ENCODE data around the gene RNU5B-1.
"Not testable (repeated sequence)": the region's sequence is repeated elsewhere in the genome, so short reads cannot be mapped to it uniquely, and the experiment has no call there.

Gene RNU5B-1

GRCh38 chr15:65338823-65339222 lies 34.3 kb downstream of the RNU5B-1 start:
- H3K27me3 Mint-ChIP-seq (ENCODE audit: low read depth): peaks cover 18% of the 10 kb centered on the region
- no peaks in the 10 kb centered on the region for H3K9me3 Mint-ChIP-seq
- H3K4me3 Mint-ChIP-seq: no peak overlapping the region
- peaks cover 4% of the 10 kb centered on the region for H3K4me1 Mint-ChIP-seq (ENCODE audit: low read depth)
- H3K36me3 Mint-ChIP-seq (ENCODE audit: low read depth): no peaks in the 10 kb centered on the region
- no peak overlapping the region for H3K27ac Mint-ChIP-seq

GRCh38 chr15:65339416-65339815 lies 34.9 kb downstream of the RNU5B-1 start:
- Mint-ChIP-seq H3K27me3 (ENCODE audit: low read depth) (peaks cover 18% of the 10 kb centered on the region), H3K4me3 (no peak overlapping the region)

GRCh38 chr15:65339920-65340319 lies 35.4 kb downstream of the RNU5B-1 start:
- Mint-ChIP-seq H3K27me3 (ENCODE audit: low read depth) (peaks cover 18% of the 10 kb centered on the region), H3K9me3 (no peaks in the 10 kb centered on the region), H3K4me1 (ENCODE audit: low read depth) (peaks cover 4% of the 10 kb centered on the region), H3K4me3 (no peak overlapping the region), H3K27ac (no peak overlapping the region), H3K36me3 (ENCODE audit: low read depth) (no peaks in the 10 kb centered on the region)

More at GRCh38 chr15:65339416-65339815, 34.9 kb downstream of the RNU5B-1 start:
- Mint-ChIP-seq H3K4me1 (ENCODE audit: low read depth) (peaks cover 4% of the 10 kb centered on the region), H3K9me3 (no peaks in the 10 kb centered on the region), H3K27ac (no peak overlapping the region), H3K36me3 (ENCODE audit: low read depth) (no peaks in the 10 kb centered on the region)

- peaks cover 4% of the 10 kb centered on the region for H3K4me1 Mint-ChIP-seq (ENCODE audit: low read depth)
- no peak overlapping the region for H3K4me3 Mint-ChIP-seq
- no peaks in the 10 kb centered on the region for H3K9me3 Mint-ChIP-seq
- H3K27me3 Mint-ChIP-seq (ENCODE audit: low read depth): peaks cover 18% of the 10 kb centered on the region
- H3K27ac Mint-ChIP-seq: no peak overlapping the region
- H3K36me3 Mint-ChIP-seq (ENCODE audit: low read depth): no peaks in the 10 kb centered on the region
Measured at GRCh38 chr15:65342493-65342892, 38.0 kb downstream of the RNU5B-1 start.

- H3K27ac Mint-ChIP-seq: no peak overlapping the region
- H3K9me3 Mint-ChIP-seq: no peaks in the 10 kb centered on the region
- no peak overlapping the region for H3K4me3 Mint-ChIP-seq
- H3K36me3 Mint-ChIP-seq (ENCODE audit: low read depth): no peaks in the 10 kb centered on the region
- peaks cover 18% of the 10 kb centered on the region for H3K27me3 Mint-ChIP-seq (ENCODE audit: low read depth)
- H3K4me1 Mint-ChIP-seq (ENCODE audit: low read depth): peaks cover 4% of the 10 kb centered on the region
Measured at GRCh38 chr15:65343374-65343981, 39.0 kb downstream of the RNU5B-1 start.

- Mint-ChIP-seq H3K4me3 (no peak overlapping the region), H3K4me1 (ENCODE audit: low read depth) (peaks cover 4% of the 10 kb centered on the region), H3K9me3 (no peaks in the 10 kb centered on the region), H3K36me3 (ENCODE audit: low read depth) (no peaks in the 10 kb centered on the region), H3K27me3 (ENCODE audit: low read depth) (peaks cover 26% of the 10 kb centered on the region), H3K27ac (no peak overlapping the region)
Measured at GRCh38 chr15:65344214-65344913, 39.9 kb downstream of the RNU5B-1 start.

GRCh38 chr15:65344914-65345275 lies 40.4 kb downstream of the RNU5B-1 start:
- no peak overlapping the region for H3K27ac Mint-ChIP-seq
- H3K36me3 Mint-ChIP-seq (ENCODE audit: low read depth): no peaks in the 10 kb centered on the region
- no peaks in the 10 kb centered on the region for H3K9me3 Mint-ChIP-seq
- peaks cover 28% of the 10 kb centered on the region for H3K27me3 Mint-ChIP-seq (ENCODE audit: low read depth)
- H3K4me1 Mint-ChIP-seq (ENCODE audit: low read depth): peaks cover under 1% of the 10 kb centered on the region
- no peak overlapping the region for H3K4me3 Mint-ChIP-seq

GRCh38 chr15:65346856-65347598 lies 42.5 kb downstream of the RNU5B-1 start:
- Mint-ChIP-seq H3K27me3 (ENCODE audit: low read depth) (peaks cover 17% of the 10 kb centered on the region), H3K4me3 (no peak overlapping the region), H3K36me3 (ENCODE audit: low read depth) (no peaks in the 10 kb centered on the region), H3K9me3 (peaks cover 4% of the 10 kb centered on the region), H3K4me1 (ENCODE audit: low read depth) (no peaks in the 10 kb centered on the region), H3K27ac (no peak overlapping the region)

- H3K4me3 Mint-ChIP-seq; H3K27ac Mint-ChIP-seq; H3K36me3 Mint-ChIP-seq (ENCODE audit: low read depth); H3K4me1 Mint-ChIP-seq (ENCODE audit: low read depth); H3K9me3 Mint-ChIP-seq: not testable (repeated sequence)
- H3K27me3 Mint-ChIP-seq (ENCODE audit: low read depth): peaks cover 18% of the 10 kb centered on the region
Measured at GRCh38 chr15:65347756-65348155, 43.3 kb downstream of the RNU5B-1 start.

- Mint-ChIP-seq H3K9me3 (peaks cover 6% of the 10 kb centered on the region), H3K4me1 (ENCODE audit: low read depth) (no peaks in the 10 kb centered on the region), H3K4me3 (no peak overlapping the region), H3K27me3 (ENCODE audit: low read depth) (peaks cover 34% of the 10 kb centered on the region), H3K36me3 (ENCODE audit: low read depth) (no peaks in the 10 kb centered on the region), H3K27ac (no peak overlapping the region)
Measured at GRCh38 chr15:65349338-65349737, 44.9 kb downstream of the RNU5B-1 start.

GRCh38 chr15:65351972-65352371 lies 47.5 kb downstream of the RNU5B-1 start:
- peaks cover 54% of the 10 kb centered on the region for H3K27me3 Mint-ChIP-seq (ENCODE audit: low read depth)
- not testable (repeated sequence) for H3K27ac Mint-ChIP-seq; H3K36me3 Mint-ChIP-seq (ENCODE audit: low read depth); H3K4me3 Mint-ChIP-seq; H3K4me1 Mint-ChIP-seq (ENCODE audit: low read depth); H3K9me3 Mint-ChIP-seq
